ENCODE results near the gene TMEM33. TPM values are rescaled to one million over a fixed set of nuclear protein-coding genes. Genes with fewer than 3 reads are reported as not detected.

TMEM33 gene
- total and polyA plus RNA-seq, 2 of the 8 experiments (the other 6 are each of a cell fraction or from before 2014, with no cell fraction given) = 72.5 to 94.4 TPM

- TF ChIP-seq CHD7 (IDR thresholded peaks at IDR 0.05; ENCODE audit: insufficient replicate concordance, low read length) (no peak), TAF1 (IDR thresholded peaks at IDR 0.05; ENCODE audit: low read depth, low read length) (no peak)
These were observed 8.3 kb downstream of the TMEM33 start (continued) for GRCh38 chr4:41943506-41943905.

All from H1 (cell line).